Adrenal gland (tissue), 12 donors: ENCODE measurements around the gene FNDC3B. TPM values are rescaled to one million over a fixed set of nuclear protein-coding genes. Genes with fewer than 3 reads are reported as not detected.

ENCODE experiments used
- DNase-seq, 7 donors: peaks; one replicate each; pipeline ENCODE4 v3.0.0-alpha.2; 2019 to 2020
- H3K27ac ChIP-seq, 5 donors: fragments of 200-600 bp; sonication (generic) in 4 of 5; 1 replicate in 3 of 5; 2 replicates in 2 of 5; pipeline versions ENCODE4 v1.5.1 to v1.8.0; 2016 to 2020; ENCODE audit warnings: mild to moderate bottlenecking in 1 of 5
- H3K27me3 ChIP-seq: fragments of 200-600 bp; 2 replicates; pipeline ENCODE4 v1.8.0; 2021
- H3K36me3 ChIP-seq, 2 donors: fragments of 200-600 bp; replicated peaks in 1 of 2; 1 replicate in 1 of 2; 2 replicates in 1 of 2; pipeline versions ENCODE4 v1.5.1 to v1.8.0; 2018 to 2022
- H3K4me1 ChIP-seq, 2 donors: fragments of 200-600 bp; replicated peaks in 1 of 2; 1 replicate in 1 of 2; 2 replicates in 1 of 2; pipeline versions ENCODE4 v1.5.1 to v1.8.0; 2018 to 2021
- H3K4me3 ChIP-seq, 4 donors: fragments of 200-600 bp; sonication (generic) in 3 of 4; one replicate each; pipeline ENCODE4 v1.5.1; 2016 to 2018
- H3K9me3 ChIP-seq, 3 donors: fragments of 200-600 bp; sonication (generic) in 1 of 3; replicated peaks in 1 of 3; 1 replicate in 2 of 3; 2 replicates in 1 of 3; pipeline versions ENCODE4 v1.5.1 to v1.8.0; 2016 to 2021
- POLR2A ChIP-seq, 2 donors: fragments of 450-650 bp; IDR thresholded peaks; one replicate each; pipeline ENCODE4 v1.6.1; 2017; ENCODE audit warnings: antibody characterized with exemption in 2 of 2, mild to moderate bottlenecking in 2 of 2, moderate library complexity in 1 of 2
- WGBS, 4 donors: extraction: QIAGEN DNeasy Blood & Tissue Kit in 2 of 4; methylation state at CpG; one replicate each; pipeline versions ENCODE4 v1.1.5 to v1.1.7; 2013 to 2017; 5-methylcytosine and 5-hydroxymethylcytosine counted together
- intact Hi-C, 2 donors: fragments of 100-400 bp; cut with DNase I; formaldehyde crosslinking; loops; one replicate each; pipeline versions ENCODE4 v1.14.1 to v1.15.0; 2022 to 2023
- polyA plus RNA-seq, 3 donors: library from polyadenylated mRNA; stranded (reverse); fragments of 200-250 nt in 2 of 3; fragments of 350-450 nt in 1 of 3; fragmentation: Illumina TruSeq in 1 of 3; extraction: RNeasy Lipid Tissue Mini Kit (QIAGEN cat#74804) in 1 of 3; gene quantifications; one replicate each; pipeline ENCODE4 v1.2.3, GENCODE V29; 2013 to 2014
- total RNA-seq, 9 donors: library from RNA; depleted of rRNA in 4 of 9; stranded (reverse); fragments of >200 nt in 4 of 9; fragments of 120-200 nt in 1 of 9; fragmentation: NEBNext Ultra II Directional in 1 of 9; extraction: Animal tissue kit (Norgen Biotek cat#: 25700) in 1 of 9; gene quantifications; one replicate each; pipeline versions ENCODE4 v1.1.0 to v1.2.4, GENCODE V29; 2013 to 2023
- TF ChIP-seq, protein P1 (sequence below), 6 experiments: fragments of 450-650 bp in 4 of 6; fragments of 200-600 bp in 2 of 6; sonication (generic) in 1 of 6; IDR thresholded peaks; 1 replicate in 5 of 6; 2 replicates in 1 of 6; pipeline versions ENCODE4 v1.5.1 to v1.8.0; 2016 to 2021; ENCODE audit warnings: antibody characterized with exemption in 6 of 6, mild to moderate bottlenecking in 2 of 6, moderate library complexity in 1 of 6
- donor health status: healthy with polysubstance abuse.
- donor health status: Bipolar disorder and iron deficiency.
- donor health status: DM: yes; HTN: yes; CAD: no.
- donor health status: DM: no; HTN: no; CAD: no.
- donor health status: DM: no; HTN: no; CAD: no.
- donor health status: DM: yes; HTN: yes; CAD: no.

FNDC3B gene
- total and polyA plus RNA-seq, 12 donors, result 9.9 to 228 (median 105) TPM

DNA sequence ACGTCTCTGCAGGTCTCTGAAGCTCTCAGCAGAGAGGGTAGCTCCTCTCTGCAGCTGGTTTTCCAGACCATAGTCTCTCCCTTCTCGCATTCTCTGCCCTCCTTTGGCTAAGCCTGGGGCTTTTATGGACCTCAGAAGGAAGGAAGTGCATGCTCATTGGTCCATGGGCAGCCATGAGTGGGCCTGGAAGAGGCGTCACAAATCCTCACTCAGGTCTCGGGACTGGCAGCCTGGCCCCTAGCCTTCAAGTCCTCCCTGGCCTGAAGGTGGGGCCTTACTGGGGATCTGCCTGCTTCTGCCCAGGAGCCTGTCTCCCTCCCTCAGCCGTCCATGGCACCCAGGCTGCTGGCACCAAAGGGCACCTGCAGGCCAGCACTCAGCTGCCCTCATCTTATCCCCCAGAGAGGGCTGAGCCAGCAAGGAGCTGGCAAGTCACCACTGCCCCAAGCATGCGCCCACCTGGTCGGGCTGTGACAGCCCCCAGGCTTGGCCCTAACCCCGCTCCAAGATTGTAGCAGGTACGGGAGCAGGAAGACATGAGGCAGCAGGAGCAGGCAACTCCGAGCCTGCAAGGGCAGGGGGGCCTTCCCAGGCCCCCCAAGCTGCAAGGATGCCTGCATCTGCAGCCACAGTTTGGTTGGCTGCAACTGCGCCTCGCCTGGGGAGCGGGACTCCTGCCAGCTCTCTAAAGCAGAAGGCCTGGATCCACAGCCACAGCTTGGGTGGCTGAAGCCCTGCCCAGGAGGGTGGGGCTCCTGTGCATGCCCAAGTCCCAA lies 371.5 kb downstream of the FNDC3B start:
- H3K4me3 ChIP-seq, result no peak overlapping the region
- 65 to 90% (median 85%) methylated on average over 5 to 13 of the region's 13 CpGs for WGBS, 4 donors
- H3K9me3 ChIP-seq, result no peaks in the 10 kb centered on the region
- H3K27ac ChIP-seq, result no peak overlapping the region
- intact Hi-C loops, result no loop called here
- no peaks in the 10 kb centered on the region for H3K36me3 ChIP-seq
- no peak for DNase-seq
- TF ChIP-seq, protein P1, sequence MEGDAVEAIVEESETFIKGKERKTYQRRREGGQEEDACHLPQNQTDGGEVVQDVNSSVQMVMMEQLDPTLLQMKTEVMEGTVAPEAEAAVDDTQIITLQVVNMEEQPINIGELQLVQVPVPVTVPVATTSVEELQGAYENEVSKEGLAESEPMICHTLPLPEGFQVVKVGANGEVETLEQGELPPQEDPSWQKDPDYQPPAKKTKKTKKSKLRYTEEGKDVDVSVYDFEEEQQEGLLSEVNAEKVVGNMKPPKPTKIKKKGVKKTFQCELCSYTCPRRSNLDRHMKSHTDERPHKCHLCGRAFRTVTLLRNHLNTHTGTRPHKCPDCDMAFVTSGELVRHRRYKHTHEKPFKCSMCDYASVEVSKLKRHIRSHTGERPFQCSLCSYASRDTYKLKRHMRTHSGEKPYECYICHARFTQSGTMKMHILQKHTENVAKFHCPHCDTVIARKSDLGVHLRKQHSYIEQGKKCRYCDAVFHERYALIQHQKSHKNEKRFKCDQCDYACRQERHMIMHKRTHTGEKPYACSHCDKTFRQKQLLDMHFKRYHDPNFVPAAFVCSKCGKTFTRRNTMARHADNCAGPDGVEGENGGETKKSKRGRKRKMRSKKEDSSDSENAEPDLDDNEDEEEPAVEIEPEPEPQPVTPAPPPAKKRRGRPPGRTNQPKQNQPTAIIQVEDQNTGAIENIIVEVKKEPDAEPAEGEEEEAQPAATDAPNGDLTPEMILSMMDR (IDR thresholded peaks at IDR 0.05), result no peak
- TF ChIP-seq POLR2A (IDR thresholded peaks at IDR 0.05), result no peak
- H3K27me3 ChIP-seq, result no peaks in the 10 kb centered on the region
- no peaks in the 10 kb centered on the region for H3K4me1 ChIP-seq

DNA sequence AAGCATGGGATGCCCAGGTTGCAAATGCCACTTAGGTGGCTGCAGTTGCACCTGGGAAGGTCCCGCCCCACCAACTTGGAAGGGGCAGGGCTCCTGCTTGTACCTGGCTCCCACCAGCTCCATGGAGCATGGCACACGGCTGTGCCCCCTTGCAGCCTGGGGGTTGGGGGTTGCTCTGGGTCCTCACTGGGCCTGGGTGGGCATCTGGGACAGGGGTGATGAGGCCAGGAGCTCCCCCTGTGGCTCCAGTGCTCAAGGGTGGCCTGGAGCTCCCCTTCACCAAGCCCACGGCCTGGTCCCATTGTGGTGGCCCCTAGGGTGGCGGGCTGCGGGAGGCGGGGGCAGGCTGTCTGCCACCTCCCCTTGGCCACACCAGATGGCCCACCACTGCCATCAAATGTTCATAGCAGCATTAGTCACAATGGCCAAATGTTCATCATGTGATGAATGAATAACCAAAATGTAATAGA lies 372.1 kb downstream of the FNDC3B start:
- Histone ChIP-seq H3K36me3 (no peaks in the 10 kb centered on the region), H3K4me1 (no peaks in the 10 kb centered on the region), H3K27me3 (no peaks in the 10 kb centered on the region), H3K27ac (no peak overlapping the region), H3K4me3 (no peak overlapping the region), H3K9me3 (no peaks in the 10 kb centered on the region)
- intact Hi-C loops, result no loop called here
- 90 to 95% (median 94%) methylated on average over 4 to 6 of the region's 6 CpGs for WGBS, 4 donors
- no peak for DNase-seq
- TF ChIP-seq, protein P1 (IDR thresholded peaks at IDR 0.05), result no peak
- TF ChIP-seq POLR2A (IDR thresholded peaks at IDR 0.05), result no peak

DNA sequence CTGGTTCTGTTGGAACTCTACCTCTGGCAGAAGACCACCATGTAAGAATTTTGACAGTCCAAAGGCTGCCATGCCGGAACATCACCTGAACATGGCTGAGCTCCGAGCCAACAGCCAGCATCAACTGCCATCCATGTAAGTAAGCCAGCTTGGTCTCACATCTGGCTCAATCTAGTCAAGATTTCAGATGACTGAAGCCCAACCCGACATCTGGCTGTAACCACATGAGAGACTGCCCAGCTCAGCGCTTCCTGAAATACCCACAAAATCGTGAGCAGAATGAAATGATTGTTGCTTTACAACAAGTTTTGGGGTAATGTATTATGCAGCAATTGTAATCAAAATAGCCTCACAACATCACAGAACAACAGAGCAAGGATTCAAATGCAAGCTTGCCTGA lies 375.9 kb downstream of the FNDC3B start:
- Histone ChIP-seq H3K27me3 (no peaks in the 10 kb centered on the region), H3K36me3 (no peaks in the 10 kb centered on the region), H3K27ac (no peak overlapping the region), H3K4me1 (no peaks in the 10 kb centered on the region), H3K9me3 (no peaks in the 10 kb centered on the region), H3K4me3 (no peak overlapping the region)
- intact Hi-C loops, result no loop called here
- no peak for TF ChIP-seq POLR2A (IDR thresholded peaks at IDR 0.05)
- TF ChIP-seq, protein P1 (IDR thresholded peaks at IDR 0.05), result no peak
- WGBS, 4 donors, result 58 to 84% (median 73%) methylated on average over 3 to 5 of the region's 5 CpGs
- no peak for DNase-seq

DNA sequence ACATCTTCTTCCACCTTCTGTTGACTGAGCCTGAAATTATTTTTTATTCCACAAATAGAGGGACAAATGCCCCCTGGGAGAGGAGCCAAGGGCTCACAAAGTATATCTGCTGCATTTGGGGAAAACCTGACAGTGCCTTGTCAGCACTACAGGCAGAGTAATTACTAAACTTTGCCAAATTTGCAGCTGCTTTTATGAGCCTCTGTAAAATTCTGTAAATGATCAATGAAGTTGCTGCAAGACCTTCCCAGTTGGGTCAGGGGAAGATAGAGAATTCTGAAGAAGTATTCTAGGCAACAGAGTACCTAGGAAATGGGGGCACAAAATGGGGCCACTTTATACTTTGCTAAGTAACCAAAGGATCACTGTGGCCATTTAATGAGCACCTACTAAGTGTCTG lies 398.3 kb downstream of the FNDC3B start:
- no peaks in the 10 kb centered on the region for H3K4me1 ChIP-seq
- TF ChIP-seq, protein P1 (IDR thresholded peaks at IDR 0.05), result no peak
- no peak for TF ChIP-seq POLR2A (IDR thresholded peaks at IDR 0.05)
- no peak overlapping the region for H3K27ac ChIP-seq
- H3K9me3 ChIP-seq, result no peaks in the 10 kb centered on the region
- no peak for DNase-seq
- no peak overlapping the region for H3K4me3 ChIP-seq
- intact Hi-C loops, result no loop called here
- H3K27me3 ChIP-seq, result peaks cover 4% of the 10 kb centered on the region
- no peaks in the 10 kb centered on the region for H3K36me3 ChIP-seq
